GM21576 (cell line): ENCODE results near the gene SCP2.
"Not testable (repeated sequence)": the region's sequence is repeated elsewhere in the genome, so short reads cannot be mapped to it uniquely, and the experiment has no call there.

Source experiments
- ATAC-seq: cut with Tn5 transposase; IDR thresholded peaks from one replicate; pipeline ENCODE4 v1.9.1; 2021; ENCODE audit warnings: mild to moderate bottlenecking, moderate library complexity; ENCODE audit not compliant: unreplicated experiment

Gene SCP2

GRCh38 chr1:52916241-52916975, 10.7 kb upstream of the SCP2 start:
- no peak for ATAC-seq

DNA sequence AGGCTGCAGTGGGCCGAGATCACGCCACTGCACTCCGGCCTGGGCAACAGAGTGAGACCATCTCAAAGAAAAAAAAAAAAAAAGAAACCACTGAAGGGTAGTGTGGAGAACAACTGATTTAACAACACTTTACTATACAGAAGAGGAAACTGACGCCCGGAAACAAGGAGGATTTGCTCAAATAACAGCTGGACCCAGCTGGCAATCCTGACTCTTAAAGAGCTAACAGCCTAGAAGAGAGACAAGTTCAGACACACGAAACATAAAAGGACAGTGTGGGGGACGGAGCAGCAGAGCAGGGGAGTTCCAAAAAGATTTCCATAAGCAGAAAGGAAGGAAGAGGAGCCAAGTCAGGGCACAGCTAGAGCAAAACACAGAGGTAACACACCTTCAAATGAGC, 9.9 kb upstream of the SCP2 start:
- ATAC-seq, result no peak

DNA sequence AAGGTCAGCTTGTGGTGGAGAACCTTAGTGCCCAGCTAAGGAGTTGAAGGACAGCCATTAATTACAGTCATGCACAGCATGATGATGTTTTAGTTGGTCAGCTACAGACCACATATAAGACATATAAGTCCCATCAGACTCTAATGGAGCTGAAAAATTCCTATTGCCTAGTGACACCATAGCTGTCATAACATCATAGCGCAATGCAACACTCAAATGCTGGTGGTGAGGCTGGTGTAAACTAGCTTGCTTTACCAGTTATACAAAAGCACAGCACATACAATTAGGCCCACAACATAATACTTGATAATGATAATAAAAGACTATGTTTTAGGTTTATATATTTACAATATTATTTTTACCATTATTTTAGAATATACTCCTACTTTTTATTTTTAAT, 9.5 kb upstream of the SCP2 start:
- no peak for ATAC-seq

DNA sequence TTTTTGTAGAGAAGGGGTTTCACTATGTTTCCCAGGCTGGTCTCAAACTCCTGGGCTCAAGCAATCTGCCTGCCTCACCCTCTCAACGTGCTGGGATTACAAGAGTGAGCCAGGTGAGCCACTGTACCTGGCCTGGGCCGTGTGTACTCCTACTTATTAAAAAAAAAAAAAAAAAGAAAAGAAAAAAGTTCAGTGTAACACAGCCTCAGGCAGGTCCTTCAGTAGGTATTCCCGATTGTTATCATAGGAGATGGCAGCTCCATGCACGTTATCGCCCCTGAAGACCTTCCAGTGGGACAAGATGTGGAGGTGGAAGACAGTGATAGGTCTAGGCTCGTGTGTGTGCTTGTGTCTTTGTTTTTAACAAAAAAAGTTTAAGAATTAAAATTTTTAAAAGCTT, 8.9 kb upstream of the SCP2 start:
- no peak for ATAC-seq

DNA sequence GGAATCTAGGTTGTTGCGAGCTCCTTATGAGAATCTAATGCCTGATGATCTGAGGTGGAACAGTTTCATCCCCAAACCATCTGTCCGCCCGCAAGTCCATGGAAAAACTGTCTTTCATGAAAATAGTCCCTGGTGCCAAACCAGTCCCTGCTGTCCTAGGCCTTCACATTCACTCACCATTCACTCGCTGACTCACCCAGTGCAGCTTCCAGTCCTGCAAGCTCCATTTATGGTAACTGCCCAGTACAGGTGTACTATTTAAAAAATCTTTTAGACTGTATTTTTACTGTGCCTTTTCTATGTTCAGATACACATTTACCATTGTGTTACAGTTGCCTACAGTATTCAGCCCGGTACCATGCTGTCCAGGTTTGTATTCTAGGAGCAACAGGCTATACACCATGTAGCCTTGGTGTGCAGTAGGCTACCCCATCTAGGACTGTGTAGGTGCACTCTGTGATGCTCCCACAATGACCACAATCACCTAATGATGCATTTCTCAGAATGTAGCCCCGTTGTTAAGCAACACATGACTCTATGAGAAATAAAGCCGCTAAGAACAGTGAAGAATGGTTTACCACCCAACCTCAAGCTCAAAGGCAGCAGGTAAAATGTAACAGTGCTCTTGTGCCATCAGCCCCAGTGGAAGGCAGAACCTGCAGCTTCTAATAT, 7.9 kb upstream of the SCP2 start:
- ATAC-seq, result no peak

- ATAC-seq, result no peak
Observed at GRCh38 chr1:52919723-52920483, 7.2 kb upstream of the SCP2 start.

GRCh38 chr1:52920791-52921291, 6.2 kb upstream of the SCP2 start:
- no peak for ATAC-seq

- ATAC-seq, result no peak
Observed at GRCh38 chr1:52925571-52926005, 1.5 kb upstream of the SCP2 start.

GRCh38 chr1:52926864-52927211, 238 bp upstream of the SCP2 start:
- ATAC-seq, result peak; percentile 39

DNA sequence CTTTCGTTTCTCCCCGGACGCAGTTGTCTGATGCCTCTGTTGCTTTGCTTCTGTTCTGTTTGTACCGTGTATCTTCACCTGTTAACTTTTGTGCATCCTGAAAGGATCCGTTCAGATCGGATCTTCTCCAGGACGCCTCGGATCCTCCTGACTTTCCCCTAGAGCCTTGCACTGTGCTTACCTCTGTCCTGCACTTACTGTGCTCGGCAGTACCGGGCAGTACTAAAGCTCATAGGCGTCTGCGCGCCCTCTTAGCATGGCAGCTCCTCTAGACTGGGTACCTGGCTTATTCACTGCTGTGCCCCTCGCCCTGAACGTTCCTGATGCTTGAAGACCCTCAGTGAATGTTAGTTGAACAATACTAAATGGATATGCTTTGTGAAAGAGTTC, 934 bp downstream of the SCP2 start:
- ATAC-seq, result peak; percentile 5

GRCh38 chr1:52929019-52929418, 1.9 kb downstream of the SCP2 start:
- ATAC-seq, result no peak

DNA sequence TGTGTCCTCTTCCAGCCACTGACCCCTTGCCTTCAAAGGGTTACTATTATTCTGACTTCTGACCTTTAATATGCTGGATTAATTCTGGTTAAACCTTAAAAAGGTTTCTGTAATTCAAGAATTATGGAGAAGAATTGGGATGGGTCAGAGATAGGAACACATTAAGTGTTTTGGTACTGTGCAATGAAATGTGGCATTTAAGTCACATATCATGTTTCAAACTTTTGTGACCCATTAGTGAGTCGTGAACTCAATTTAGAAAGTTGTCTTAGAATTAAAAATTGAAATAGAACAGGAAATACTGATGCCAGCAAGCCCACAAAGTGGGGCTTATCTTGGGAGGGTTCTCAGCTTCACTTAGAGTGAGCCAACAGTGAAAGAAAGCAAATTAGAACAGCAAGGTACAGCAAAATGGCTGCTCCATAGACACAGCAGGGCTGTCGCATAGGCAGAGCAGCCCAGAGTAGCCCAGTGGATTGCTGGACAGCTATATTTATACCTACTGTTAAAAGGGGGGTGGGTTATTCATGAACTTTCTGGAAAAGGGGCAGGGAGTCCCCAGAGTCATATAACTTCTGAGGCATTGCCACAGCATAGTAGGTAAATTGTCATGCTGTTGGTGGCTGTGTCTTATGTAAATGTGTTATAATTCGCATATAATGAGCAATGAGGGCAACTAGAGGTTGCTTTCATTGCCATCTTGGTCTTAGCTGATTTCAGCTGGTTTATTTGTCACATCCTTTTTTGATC, 10.5 kb downstream of the SCP2 start:
- ATAC-seq, result no peak

GRCh38 chr1:52938183-52938451, 11.0 kb downstream of the SCP2 start:
- ATAC-seq, result no peak

- no peak for ATAC-seq
Observed at GRCh38 chr1:52943876-52944416, 16.9 kb downstream of the SCP2 start.

- no peak for ATAC-seq
Observed at GRCh38 chr1:52944566-52944965, 17.5 kb downstream of the SCP2 start.

DNA sequence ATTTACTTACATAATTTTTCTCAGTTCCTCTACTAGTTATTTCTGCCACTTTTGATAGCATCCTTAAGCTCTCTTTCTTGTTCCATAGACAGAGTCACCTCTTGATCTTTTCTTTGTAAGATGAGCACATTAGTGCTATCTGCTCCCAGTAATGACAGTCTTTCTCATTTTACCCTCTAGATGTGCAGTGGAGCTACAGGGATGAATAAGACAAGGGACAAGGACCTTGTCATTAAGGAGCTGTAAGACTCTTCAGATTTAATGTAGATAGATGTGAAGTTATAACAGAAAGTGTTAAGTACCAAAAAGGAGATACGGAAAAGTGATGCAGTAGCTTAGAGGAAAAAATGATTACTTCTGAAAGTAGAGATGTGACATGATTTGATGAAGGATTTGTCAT, 20.4 kb downstream of the SCP2 start:
- ATAC-seq, result no peak

- not testable (repeated sequence) for ATAC-seq
Observed at GRCh38 chr1:52949602-52950001, 22.5 kb downstream of the SCP2 start.

DNA sequence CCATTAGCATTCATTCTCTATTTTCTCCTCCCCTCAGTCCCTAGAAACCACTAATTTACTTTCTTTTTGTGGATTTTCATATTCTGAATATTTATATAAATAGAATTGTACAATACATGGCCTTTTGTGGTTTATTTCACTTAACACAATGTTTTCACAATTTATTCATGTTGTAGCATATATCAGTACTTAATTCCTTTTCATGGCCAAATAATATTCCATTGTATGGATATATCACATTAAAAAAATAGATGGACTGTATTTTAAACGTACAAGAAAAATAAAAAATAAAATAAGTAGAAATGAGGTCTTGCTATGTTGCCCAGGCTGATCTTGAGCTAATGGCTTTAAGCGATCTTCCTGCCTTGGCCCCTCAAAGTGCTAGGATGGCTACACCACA, 25.0 kb downstream of the SCP2 start:
- no peak for ATAC-seq

DNA sequence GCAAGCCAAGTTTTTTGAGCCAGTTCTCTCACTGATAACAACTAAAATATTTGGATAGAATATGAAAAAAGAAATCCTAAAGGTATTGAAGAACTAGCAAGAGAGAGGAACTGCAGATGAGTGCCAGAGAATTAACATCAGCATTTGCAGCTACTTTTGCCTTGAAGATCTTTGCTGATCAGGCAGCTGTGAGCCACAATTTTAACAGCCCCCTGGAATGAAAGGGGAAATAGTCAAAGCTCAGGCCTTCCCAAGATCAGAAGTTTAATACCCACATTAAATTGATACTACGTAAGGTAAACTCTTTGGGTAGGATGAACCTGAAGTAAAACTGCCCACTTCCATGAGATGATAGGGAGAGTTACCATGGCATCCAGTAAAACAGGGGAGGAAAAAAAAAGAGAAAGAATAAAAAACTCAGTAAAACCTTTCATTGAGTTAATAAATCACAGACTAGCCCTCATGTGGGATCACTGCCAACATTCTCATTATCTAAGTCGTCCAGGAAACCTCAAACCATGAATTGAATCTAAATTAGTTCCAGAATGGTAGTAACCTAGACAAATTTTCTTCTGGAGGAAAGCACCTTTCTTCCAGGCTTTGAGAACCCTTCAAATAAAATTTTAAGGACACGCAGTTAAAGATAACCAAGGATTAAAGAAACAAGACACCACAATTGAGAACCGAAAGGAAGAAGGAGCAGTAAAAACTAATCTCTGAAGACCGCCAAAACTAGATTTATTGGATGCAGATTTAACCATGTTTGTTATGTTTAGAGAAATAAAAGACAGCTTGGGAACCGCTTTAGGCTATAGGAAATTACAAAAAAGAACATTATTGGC, 28.3 kb downstream of the SCP2 start:
- ATAC-seq, result no peak

GRCh38 chr1:52963101-52963500, 36.0 kb downstream of the SCP2 start:
- ATAC-seq, result no peak
